RPMI7951 (cell line): ENCODE data around the gene RMI2. TPM values are rescaled to one million over a fixed set of nuclear protein-coding genes. Genes with fewer than 3 reads are reported as not detected.
A peak's percentile ranks its signal among the peaks of the same experiment; 100 is the strongest.

Experiments used
- DNase-seq: peaks from one replicate; pipeline ENCODE4 v3.0.0-alpha.2; 2012; ENCODE audit warnings: low read depth
- total RNA-seq: library from RNA; depleted of rRNA; stranded (reverse); fragments of >200 nt; shearing (Covaris generic); gene quantifications from 2 replicates; pipeline ENCODE4 v1.2.3, GENCODE V29; 2014

The RMI2 gene
- total RNA-seq, 1 experiment from 2014 or later = 33.4 TPM

GRCh38 chr16:11309895-11310633 is 35.2 kb upstream of the RMI2 start:
- DNase-seq = no peak

GRCh38 chr16:11310634-11310977 is 34.7 kb upstream of the RMI2 start:
- DNase-seq = no peak

- DNase-seq = peak; percentile 64
These were observed 34.2 kb upstream of the RMI2 start for GRCh38 chr16:11310997-11311561.

- peak; percentile 66 for DNase-seq
These were observed 32.4 kb upstream of the RMI2 start for GRCh38 chr16:11312718-11313492.

GRCh38 chr16:11313493-11314308 is 31.6 kb upstream of the RMI2 start:
- no peak for DNase-seq

- no peak for DNase-seq
These were observed 30.9 kb upstream of the RMI2 start for GRCh38 chr16:11314309-11314894.

- DNase-seq = peak; percentile 89
These were observed 29.7 kb upstream of the RMI2 start for GRCh38 chr16:11315510-11315909.

- no peak for DNase-seq
These were observed 28.8 kb upstream of the RMI2 start for GRCh38 chr16:11316331-11317015.

- no peak for DNase-seq
These were observed 26.4 kb upstream of the RMI2 start for GRCh38 chr16:11318817-11319216.

- DNase-seq = no peak
These were observed 25.6 kb upstream of the RMI2 start for GRCh38 chr16:11319529-11320146.

GRCh38 chr16:11320170-11320569 is 25.1 kb upstream of the RMI2 start:
- no peak for DNase-seq

- DNase-seq = no peak
These were observed 23.6 kb upstream of the RMI2 start for GRCh38 chr16:11321662-11322061.

- no peak for DNase-seq
These were observed 22.4 kb upstream of the RMI2 start for GRCh38 chr16:11322823-11323222.

GRCh38 chr16:11323551-11324336 is 21.5 kb upstream of the RMI2 start:
- no peak for DNase-seq

GRCh38 chr16:11325404-11326083 is 19.7 kb upstream of the RMI2 start:
- DNase-seq = no peak

- no peak for DNase-seq
These were observed 19.0 kb upstream of the RMI2 start for GRCh38 chr16:11326084-11326736.

- no peak for DNase-seq
These were observed 18.5 kb upstream of the RMI2 start for GRCh38 chr16:11326737-11327276.
